ENCODE data around the gene TAF1C.
A peak's percentile ranks its signal among the peaks of the same experiment; 100 is the strongest.

DNA sequence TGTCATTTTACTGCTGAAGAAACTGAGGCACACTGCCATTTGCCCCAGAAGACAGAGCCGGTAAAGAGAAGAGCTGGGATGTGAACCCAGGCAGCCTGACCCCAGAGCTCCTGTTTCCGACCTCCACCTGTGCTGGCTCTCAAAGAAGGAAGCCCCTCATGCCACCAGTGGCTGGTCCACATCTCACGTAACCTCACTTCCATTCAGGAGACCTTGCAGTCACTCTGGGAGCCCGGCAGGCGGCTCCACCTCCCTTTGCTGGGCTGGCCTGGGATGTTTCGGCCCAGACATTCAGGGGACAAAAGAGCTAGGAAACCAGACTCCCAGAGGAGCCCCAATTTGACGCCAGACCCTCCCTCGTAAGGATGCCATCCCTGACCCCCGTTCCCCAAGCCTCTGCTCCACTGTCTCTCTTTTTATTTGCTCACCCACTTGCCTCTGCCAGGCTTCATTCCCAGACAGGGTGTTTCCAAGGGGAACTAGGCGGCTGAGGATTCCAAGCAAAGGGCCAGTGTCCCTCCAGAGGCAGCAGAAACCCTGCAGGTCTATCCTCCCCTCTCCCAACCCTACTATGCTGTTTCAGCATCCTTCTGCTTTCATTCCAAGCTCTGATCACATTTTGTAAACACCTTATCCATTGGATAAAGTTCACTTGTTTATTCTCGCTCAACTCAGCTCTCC, 2.8 kb downstream of the TAF1C start:
- TF ChIP-seq, protein P1, sequence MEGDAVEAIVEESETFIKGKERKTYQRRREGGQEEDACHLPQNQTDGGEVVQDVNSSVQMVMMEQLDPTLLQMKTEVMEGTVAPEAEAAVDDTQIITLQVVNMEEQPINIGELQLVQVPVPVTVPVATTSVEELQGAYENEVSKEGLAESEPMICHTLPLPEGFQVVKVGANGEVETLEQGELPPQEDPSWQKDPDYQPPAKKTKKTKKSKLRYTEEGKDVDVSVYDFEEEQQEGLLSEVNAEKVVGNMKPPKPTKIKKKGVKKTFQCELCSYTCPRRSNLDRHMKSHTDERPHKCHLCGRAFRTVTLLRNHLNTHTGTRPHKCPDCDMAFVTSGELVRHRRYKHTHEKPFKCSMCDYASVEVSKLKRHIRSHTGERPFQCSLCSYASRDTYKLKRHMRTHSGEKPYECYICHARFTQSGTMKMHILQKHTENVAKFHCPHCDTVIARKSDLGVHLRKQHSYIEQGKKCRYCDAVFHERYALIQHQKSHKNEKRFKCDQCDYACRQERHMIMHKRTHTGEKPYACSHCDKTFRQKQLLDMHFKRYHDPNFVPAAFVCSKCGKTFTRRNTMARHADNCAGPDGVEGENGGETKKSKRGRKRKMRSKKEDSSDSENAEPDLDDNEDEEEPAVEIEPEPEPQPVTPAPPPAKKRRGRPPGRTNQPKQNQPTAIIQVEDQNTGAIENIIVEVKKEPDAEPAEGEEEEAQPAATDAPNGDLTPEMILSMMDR (conservative IDR thresholded peaks at IDR 0.05) = peak; percentile 66
- TF ChIP-seq EZH2 (IDR thresholded peaks at IDR 0.05; ENCODE audit: low read depth) = no peak
